ENCODE measurements around the gene TERT. TPM values are rescaled to one million over a fixed set of nuclear protein-coding genes. Genes with fewer than 3 reads are reported as not detected.

The TERT gene
- total RNA-seq, 2 donors from 2014 or later: not detected

DNA sequence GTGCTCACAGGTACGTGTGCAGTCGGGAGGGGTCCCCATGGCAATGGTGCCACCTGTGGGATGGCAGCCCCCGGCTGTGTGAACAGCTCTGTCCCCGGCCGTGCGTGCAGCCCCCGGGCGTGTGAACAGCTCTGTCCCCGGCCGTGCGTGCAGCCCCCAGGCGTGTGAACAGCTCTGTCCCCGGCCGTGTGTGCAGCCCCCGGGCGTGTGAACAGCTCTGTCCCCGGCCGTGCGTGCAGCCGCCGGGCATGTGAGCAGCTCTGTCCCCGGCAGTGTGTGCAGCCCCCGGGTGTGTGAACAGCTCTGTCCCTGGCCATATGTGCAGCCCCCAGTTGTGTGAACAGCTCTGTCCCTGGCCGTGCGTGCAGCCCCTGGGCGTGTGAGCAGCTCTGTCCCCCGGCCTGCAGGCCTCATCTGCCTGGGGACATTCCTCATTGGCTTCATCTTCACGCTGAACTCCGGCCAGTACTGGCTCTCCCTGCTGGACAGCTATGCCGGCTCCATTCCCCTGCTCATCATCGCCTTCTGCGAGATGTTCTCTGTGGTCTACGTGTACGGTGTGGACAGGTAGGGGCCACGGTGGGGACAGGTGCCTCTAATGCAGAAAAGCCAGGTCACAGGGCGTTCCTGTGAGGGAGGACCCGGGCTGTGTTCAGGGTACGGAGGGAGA lies 75.6 kb downstream of the TERT start:
- DNase-seq (ENCODE audit: low spot score): no peak
- Histone ChIP-seq H3K36me3 (no peaks in the 10 kb centered on the region), H3K4me3 (no peak overlapping the region), H3K4me1 (ENCODE audit: control insufficient read depth in 1 of 2, low read depth in 2 of 2) (no peaks in the 10 kb centered on the region), H3K27me3 (replicated peaks; ENCODE audit: insufficient read depth) (no peaks in the 10 kb centered on the region), H3K27ac (no peak overlapping the region), H3K9me3 (no peaks in the 10 kb centered on the region)
- TF ChIP-seq, protein P1, sequence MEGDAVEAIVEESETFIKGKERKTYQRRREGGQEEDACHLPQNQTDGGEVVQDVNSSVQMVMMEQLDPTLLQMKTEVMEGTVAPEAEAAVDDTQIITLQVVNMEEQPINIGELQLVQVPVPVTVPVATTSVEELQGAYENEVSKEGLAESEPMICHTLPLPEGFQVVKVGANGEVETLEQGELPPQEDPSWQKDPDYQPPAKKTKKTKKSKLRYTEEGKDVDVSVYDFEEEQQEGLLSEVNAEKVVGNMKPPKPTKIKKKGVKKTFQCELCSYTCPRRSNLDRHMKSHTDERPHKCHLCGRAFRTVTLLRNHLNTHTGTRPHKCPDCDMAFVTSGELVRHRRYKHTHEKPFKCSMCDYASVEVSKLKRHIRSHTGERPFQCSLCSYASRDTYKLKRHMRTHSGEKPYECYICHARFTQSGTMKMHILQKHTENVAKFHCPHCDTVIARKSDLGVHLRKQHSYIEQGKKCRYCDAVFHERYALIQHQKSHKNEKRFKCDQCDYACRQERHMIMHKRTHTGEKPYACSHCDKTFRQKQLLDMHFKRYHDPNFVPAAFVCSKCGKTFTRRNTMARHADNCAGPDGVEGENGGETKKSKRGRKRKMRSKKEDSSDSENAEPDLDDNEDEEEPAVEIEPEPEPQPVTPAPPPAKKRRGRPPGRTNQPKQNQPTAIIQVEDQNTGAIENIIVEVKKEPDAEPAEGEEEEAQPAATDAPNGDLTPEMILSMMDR (IDR thresholded peaks at IDR 0.05): no peak
- ATAC-seq (ENCODE audit: insufficient number of reproducible peaks, low FRiP score, low read depth): no peak

DNA sequence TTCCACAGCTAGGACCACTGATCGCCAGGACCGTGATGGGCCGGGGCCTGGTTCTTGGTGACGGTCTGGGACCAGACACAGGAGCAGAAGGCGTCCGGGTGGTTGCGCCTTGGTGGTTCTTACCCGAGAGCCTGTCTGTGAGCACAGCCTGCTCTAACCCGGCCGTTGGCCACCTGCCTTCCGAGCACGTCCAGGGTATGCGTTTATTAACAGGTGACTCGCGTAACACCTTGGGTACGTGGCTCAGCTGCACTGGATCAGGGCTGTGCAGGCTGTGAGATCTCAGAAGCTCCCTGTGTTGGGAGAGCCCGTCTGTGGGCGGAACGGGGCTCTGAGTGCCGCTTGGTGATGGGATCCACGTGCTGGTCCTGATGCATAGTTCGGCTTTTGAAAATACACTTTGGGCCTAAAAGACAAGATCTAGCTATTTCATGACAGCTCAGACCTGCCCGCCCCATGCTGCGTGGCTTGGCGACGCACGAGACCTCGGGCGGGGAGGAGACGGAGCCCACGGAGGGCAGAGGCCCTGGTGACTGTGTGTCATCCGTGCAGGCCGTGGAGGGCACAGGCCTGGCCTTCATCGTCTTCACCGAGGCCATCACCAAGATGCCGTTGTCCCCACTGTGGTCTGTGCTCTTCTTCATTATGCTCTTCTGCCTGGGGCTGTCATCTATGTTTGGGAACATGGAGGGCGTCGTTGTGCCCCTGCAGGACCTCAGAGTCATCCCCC lies 76.4 kb downstream of the TERT start:
- Histone ChIP-seq H3K9me3 (no peaks in the 10 kb centered on the region), H3K27me3 (replicated peaks; ENCODE audit: insufficient read depth) (no peaks in the 10 kb centered on the region), H3K4me3 (no peak overlapping the region), H3K27ac (no peak overlapping the region), H3K4me1 (ENCODE audit: control insufficient read depth in 1 of 2, low read depth in 2 of 2) (no peaks in the 10 kb centered on the region), H3K36me3 (no peaks in the 10 kb centered on the region)
- no peak for DNase-seq (ENCODE audit: low spot score)
- ATAC-seq (ENCODE audit: insufficient number of reproducible peaks, low FRiP score, low read depth): no peak
- TF ChIP-seq, protein P1 (IDR thresholded peaks at IDR 0.05): no peak

DNA sequence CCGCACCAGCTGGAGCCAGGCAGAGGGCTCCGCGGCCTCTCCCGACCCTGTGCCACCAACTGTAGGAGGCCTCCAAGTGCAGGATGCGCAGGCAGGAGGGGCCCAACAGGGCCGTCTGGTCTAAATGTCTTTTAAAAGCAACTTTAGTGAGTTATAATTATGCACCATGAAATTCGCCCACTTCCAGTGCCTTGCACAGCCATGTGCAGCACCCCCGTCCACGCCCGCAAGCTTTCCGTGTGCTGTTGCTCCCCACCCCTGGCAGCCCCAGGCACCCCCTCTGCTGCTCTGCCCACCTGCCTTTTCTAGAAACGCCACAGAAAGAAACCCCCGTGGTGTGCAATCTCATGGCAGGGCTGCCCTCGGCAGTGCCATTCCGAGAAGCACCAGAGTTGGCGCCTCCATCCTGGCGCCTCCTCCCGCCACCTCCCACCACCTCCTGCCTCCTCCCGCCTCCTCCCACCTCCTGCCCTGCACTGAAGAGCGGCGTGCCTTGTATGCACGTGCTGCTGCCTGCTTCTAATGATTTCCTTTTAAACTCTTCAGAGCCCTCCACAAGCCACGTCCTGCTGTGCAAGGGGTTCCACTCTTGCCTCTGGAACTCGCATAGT lies 77.2 kb downstream of the TERT start:
- no peak for ATAC-seq (ENCODE audit: insufficient number of reproducible peaks, low FRiP score, low read depth)
- DNase-seq (ENCODE audit: low spot score): no peak
- Histone ChIP-seq H3K27me3 (replicated peaks; ENCODE audit: insufficient read depth) (no peaks in the 10 kb centered on the region), H3K4me1 (ENCODE audit: control insufficient read depth in 1 of 2, low read depth in 2 of 2) (no peaks in the 10 kb centered on the region), H3K9me3 (no peaks in the 10 kb centered on the region), H3K4me3 (no peak overlapping the region), H3K36me3 (no peaks in the 10 kb centered on the region), H3K27ac (no peak overlapping the region)
- TF ChIP-seq, protein P1 (IDR thresholded peaks at IDR 0.05): no peak

DNA sequence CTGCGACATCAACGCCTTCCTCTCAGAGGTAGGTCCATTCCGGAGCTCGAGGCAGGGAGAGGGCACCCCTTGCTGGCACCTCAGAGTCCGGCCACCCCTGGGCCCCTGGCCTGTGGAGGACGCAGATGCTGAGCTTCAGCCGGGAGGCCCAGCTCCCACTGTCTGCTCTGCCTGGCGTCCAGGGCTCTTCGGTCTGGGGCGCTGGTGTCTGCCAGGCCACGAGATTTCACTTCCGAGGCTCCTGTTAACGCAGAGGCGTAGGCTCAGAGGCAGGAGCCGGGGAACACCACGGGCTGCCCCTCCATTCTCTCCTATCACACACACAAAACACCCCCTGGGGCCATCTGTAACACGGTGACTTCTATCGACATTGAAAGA lies 78.0 kb downstream of the TERT start:
- H3K4me1 ChIP-seq (ENCODE audit: control insufficient read depth in 1 of 2, low read depth in 2 of 2): no peaks in the 10 kb centered on the region
- no peak overlapping the region for H3K4me3 ChIP-seq
- no peak for ATAC-seq (ENCODE audit: insufficient number of reproducible peaks, low FRiP score, low read depth)
- H3K36me3 ChIP-seq: no peaks in the 10 kb centered on the region
- H3K27ac ChIP-seq: no peak overlapping the region
- no peak for DNase-seq (ENCODE audit: low spot score)
- H3K27me3 ChIP-seq (replicated peaks; ENCODE audit: insufficient read depth): no peaks in the 10 kb centered on the region
- TF ChIP-seq, protein P1 (IDR thresholded peaks at IDR 0.05): no peak
- H3K9me3 ChIP-seq: no peaks in the 10 kb centered on the region

DNA sequence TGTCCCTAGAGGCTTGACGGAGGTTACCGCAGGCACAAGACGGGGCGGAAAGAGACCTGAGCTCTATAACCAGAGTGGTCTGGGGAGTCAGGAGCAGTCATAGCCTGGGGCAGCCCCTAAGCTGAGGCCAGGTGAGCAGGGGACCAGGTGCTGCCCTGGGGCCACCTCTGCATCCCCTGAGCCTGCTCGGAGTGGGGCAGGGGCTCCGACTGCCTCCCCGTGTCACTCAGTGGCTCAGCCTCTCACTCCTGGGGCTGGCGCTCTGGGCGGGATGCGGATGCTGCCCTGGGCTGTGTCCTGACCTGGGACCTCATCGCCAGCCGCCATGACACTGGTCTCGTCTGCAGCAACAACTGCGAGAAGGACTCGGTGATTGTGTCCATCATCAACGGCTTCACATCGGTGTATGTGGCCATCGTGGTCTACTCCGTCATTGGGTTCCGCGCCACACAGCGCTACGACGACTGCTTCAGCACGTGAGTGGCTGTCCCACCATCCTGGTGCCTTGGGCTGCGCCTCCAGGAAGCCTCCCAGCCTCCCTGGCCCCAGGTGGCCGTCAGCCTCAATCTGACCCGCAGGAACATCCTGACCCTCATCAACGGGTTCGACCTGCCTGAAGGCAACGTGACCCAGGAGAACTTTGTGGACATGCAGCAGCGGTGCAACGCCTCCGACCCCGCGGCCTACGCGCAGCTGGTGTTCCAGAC lies 78.5 kb downstream of the TERT start:
- TF ChIP-seq, protein P1 (IDR thresholded peaks at IDR 0.05): no peak
- no peaks in the 10 kb centered on the region for H3K27me3 ChIP-seq (replicated peaks; ENCODE audit: insufficient read depth)
- no peak for ATAC-seq (ENCODE audit: insufficient number of reproducible peaks, low FRiP score, low read depth)

More for the DNA sequence above, 78.5 kb downstream of the TERT start:
- Histone ChIP-seq H3K27ac (no peak overlapping the region), H3K36me3 (no peaks in the 10 kb centered on the region), H3K4me3 (no peak overlapping the region), H3K9me3 (no peaks in the 10 kb centered on the region), H3K4me1 (ENCODE audit: control insufficient read depth in 1 of 2, low read depth in 2 of 2) (no peaks in the 10 kb centered on the region)
- no peak for DNase-seq (ENCODE audit: low spot score)

Measured in thoracic aorta (tissue), 2 donors.